ENCODE measurements around the gene NDST4. TPM values are rescaled to one million over a fixed set of nuclear protein-coding genes. Genes with fewer than 3 reads are reported as not detected.

The NDST4 gene
- total and polyA plus RNA-seq, 2 donors (not counting 1 experiment from before 2014, with no cell fraction given): not detected

- H3K36me3 ChIP-seq (ENCODE audit: control insufficient read depth, insufficient read depth, low read length): no peaks in the 10 kb centered on the region
- H3K4me1 ChIP-seq (ENCODE audit: control insufficient read depth, extremely low read depth, insufficient read depth, low read length): no peaks in the 10 kb centered on the region
- DNase-seq (ENCODE audit: low read depth in 2 of 2): no peak
- H4K20me1 ChIP-seq (ENCODE audit: control insufficient read depth, extremely low read depth, insufficient read depth, low read length): no peaks in the 10 kb centered on the region
- no peak overlapping the region for H2AFZ ChIP-seq (ENCODE audit: low read length)
- H3K79me2 ChIP-seq (ENCODE audit: control insufficient read depth, insufficient read depth, low read length): no peaks in the 10 kb centered on the region
- H3K4me3 ChIP-seq (replicated peaks in 1 of 4; ENCODE audit: control extremely low read depth in 1 of 4, insufficient read depth in 1 of 4, low read depth in 3 of 4, low read length in 4 of 4): no peak overlapping the region
- H3K9ac ChIP-seq (ENCODE audit: insufficient read depth, low read length): no peak overlapping the region
- no peaks in the 10 kb centered on the region for H3K27me3 ChIP-seq (ENCODE audit: control insufficient read depth, insufficient read depth, low read length)
- no peaks in the 10 kb centered on the region for H3K9me3 ChIP-seq (ENCODE audit: control insufficient read depth, insufficient read depth, low read depth, low read length)
- TF ChIP-seq CTCF (conservative IDR thresholded peaks at IDR 0.05 in 1 of 2, IDR thresholded peaks at IDR 0.05 in 1 of 2; ENCODE audit: low read depth in 1 of 2, low read length in 2 of 2) (no peak), EZH2 (IDR thresholded peaks at IDR 0.05; ENCODE audit: low read length, missing control alignments) (no peak)
- no peak overlapping the region for H3K27ac ChIP-seq (ENCODE audit: insufficient read depth, low read length)
- H3K4me2 ChIP-seq (ENCODE audit: extremely low read depth, insufficient read depth, low read length): no peak overlapping the region
Observed at GRCh38 chr4:115030281-115030680, 83.1 kb downstream of the NDST4 start.

- Histone ChIP-seq H3K4me2 (ENCODE audit: extremely low read depth, insufficient read depth, low read length) (no peak overlapping the region), H3K9ac (ENCODE audit: insufficient read depth, low read length) (no peak overlapping the region), H3K27ac (ENCODE audit: insufficient read depth, low read length) (no peak overlapping the region), H2AFZ (ENCODE audit: low read length) (no peak overlapping the region), H3K4me1 (ENCODE audit: control insufficient read depth, extremely low read depth, insufficient read depth, low read length) (no peaks in the 10 kb centered on the region), H3K27me3 (ENCODE audit: control insufficient read depth, insufficient read depth, low read length) (no peaks in the 10 kb centered on the region), H3K4me3 (replicated peaks in 1 of 4; ENCODE audit: control extremely low read depth in 1 of 4, insufficient read depth in 1 of 4, low read depth in 3 of 4, low read length in 4 of 4) (no peak overlapping the region), H3K79me2 (ENCODE audit: control insufficient read depth, insufficient read depth, low read length) (no peaks in the 10 kb centered on the region), H4K20me1 (ENCODE audit: control insufficient read depth, extremely low read depth, insufficient read depth, low read length) (no peaks in the 10 kb centered on the region), H3K36me3 (ENCODE audit: control insufficient read depth, insufficient read depth, low read length) (no peaks in the 10 kb centered on the region), H3K9me3 (ENCODE audit: control insufficient read depth, insufficient read depth, low read depth, low read length) (no peaks in the 10 kb centered on the region)
- TF ChIP-seq EZH2 (IDR thresholded peaks at IDR 0.05; ENCODE audit: low read length, missing control alignments) (no peak), CTCF (conservative IDR thresholded peaks at IDR 0.05 in 1 of 2, IDR thresholded peaks at IDR 0.05 in 1 of 2; ENCODE audit: low read depth in 1 of 2, low read length in 2 of 2) (no peak)
- no peak for DNase-seq (ENCODE audit: low read depth in 2 of 2)
Observed at GRCh38 chr4:115028682-115029410, 84.6 kb downstream of the NDST4 start.

GRCh38 chr4:114999880-115000279, 113.5 kb downstream of the NDST4 start:
- Histone ChIP-seq H3K4me3 (replicated peaks in 1 of 4; ENCODE audit: control extremely low read depth in 1 of 4, insufficient read depth in 1 of 4, low read depth in 3 of 4, low read length in 4 of 4) (no peak overlapping the region), H2AFZ (ENCODE audit: low read length) (no peak overlapping the region), H3K27ac (ENCODE audit: insufficient read depth, low read length) (no peak overlapping the region), H3K4me2 (ENCODE audit: extremely low read depth, insufficient read depth, low read length) (no peak overlapping the region), H3K27me3 (ENCODE audit: control insufficient read depth, insufficient read depth, low read length) (no peaks in the 10 kb centered on the region), H3K79me2 (ENCODE audit: control insufficient read depth, insufficient read depth, low read length) (no peaks in the 10 kb centered on the region), H3K9ac (ENCODE audit: insufficient read depth, low read length) (no peak overlapping the region), H3K36me3 (ENCODE audit: control insufficient read depth, insufficient read depth, low read length) (no peaks in the 10 kb centered on the region), H3K4me1 (ENCODE audit: control insufficient read depth, extremely low read depth, insufficient read depth, low read length) (no peaks in the 10 kb centered on the region), H4K20me1 (ENCODE audit: control insufficient read depth, extremely low read depth, insufficient read depth, low read length) (no peaks in the 10 kb centered on the region), H3K9me3 (ENCODE audit: control insufficient read depth, insufficient read depth, low read depth, low read length) (no peaks in the 10 kb centered on the region)
- TF ChIP-seq EZH2 (IDR thresholded peaks at IDR 0.05; ENCODE audit: low read length, missing control alignments) (no peak), CTCF (conservative IDR thresholded peaks at IDR 0.05 in 1 of 2, IDR thresholded peaks at IDR 0.05 in 1 of 2; ENCODE audit: low read depth in 1 of 2, low read length in 2 of 2) (no peak)
- DNase-seq (ENCODE audit: low read depth in 2 of 2): no peak
